Activated CD4-positive, alpha-beta T cell treated with anti-CD3 and anti-CD28 coated beads, Interleukin-2, amount 10 ng/mL, durations not matched to agents 7 days and 5 days (primary cell): ENCODE measurements around the gene CWC22. TPM values are rescaled to one million over a fixed set of nuclear protein-coding genes. Genes with fewer than 3 reads are reported as not detected.
A peak's percentile ranks its signal among the peaks of the same experiment; 100 is the strongest.
"Not testable (repeated sequence)": the region's sequence is repeated elsewhere in the genome, so short reads cannot be mapped to it uniquely, and the experiment has no call there.

Experiments used
- CTCF ChIA-PET: fragments of 350-600 bp; sonication (Branson Sonifier 250); formaldehyde crosslinking; loops from one replicate; lab custom pipeline; 2021; ENCODE audit warnings: antibody characterized with exemption; lab: Charles Lee
- POLR2A ChIA-PET: fragments of 350-600 bp; sonication (Branson Sonifier 250); formaldehyde crosslinking; loops from one replicate; lab custom pipeline; 2021; ENCODE audit warnings: antibody characterized with exemption; lab: Charles Lee
- DNase-seq: peaks from one replicate; pipeline ENCODE4 v3.0.0-alpha.2; 2020
- H3K27ac Mint-ChIP-seq: one replicate; pipeline ENCODE4 v1.8.0; 2021; ENCODE audit warnings: mild to moderate bottlenecking, moderate library complexity, mixed read lengths
- H3K27me3 Mint-ChIP-seq: one replicate; pipeline ENCODE4 v1.8.0; 2021; ENCODE audit warnings: mixed read lengths
- H3K36me3 Mint-ChIP-seq: one replicate; pipeline ENCODE4 v1.8.0; 2021; ENCODE audit warnings: low read depth, mixed read lengths
- H3K4me1 Mint-ChIP-seq: one replicate; pipeline ENCODE4 v1.8.0; 2021; ENCODE audit warnings: mixed read lengths
- H3K4me3 Mint-ChIP-seq: one replicate; pipeline ENCODE4 v1.8.0; 2021; ENCODE audit warnings: mild to moderate bottlenecking, moderate library complexity, mixed read lengths
- H3K9me3 Mint-ChIP-seq: one replicate; pipeline ENCODE4 v1.8.0; 2021; ENCODE audit warnings: mixed read lengths
- total RNA-seq, 2 experiments: library from RNA; stranded (reverse); gene quantifications; one replicate each; pipeline ENCODE4 v1.2.3, GENCODE V29; 2021

Gene CWC22
- total RNA-seq, result 10 to 100 TPM; 21.9 to 24.0 TPM

DNA sequence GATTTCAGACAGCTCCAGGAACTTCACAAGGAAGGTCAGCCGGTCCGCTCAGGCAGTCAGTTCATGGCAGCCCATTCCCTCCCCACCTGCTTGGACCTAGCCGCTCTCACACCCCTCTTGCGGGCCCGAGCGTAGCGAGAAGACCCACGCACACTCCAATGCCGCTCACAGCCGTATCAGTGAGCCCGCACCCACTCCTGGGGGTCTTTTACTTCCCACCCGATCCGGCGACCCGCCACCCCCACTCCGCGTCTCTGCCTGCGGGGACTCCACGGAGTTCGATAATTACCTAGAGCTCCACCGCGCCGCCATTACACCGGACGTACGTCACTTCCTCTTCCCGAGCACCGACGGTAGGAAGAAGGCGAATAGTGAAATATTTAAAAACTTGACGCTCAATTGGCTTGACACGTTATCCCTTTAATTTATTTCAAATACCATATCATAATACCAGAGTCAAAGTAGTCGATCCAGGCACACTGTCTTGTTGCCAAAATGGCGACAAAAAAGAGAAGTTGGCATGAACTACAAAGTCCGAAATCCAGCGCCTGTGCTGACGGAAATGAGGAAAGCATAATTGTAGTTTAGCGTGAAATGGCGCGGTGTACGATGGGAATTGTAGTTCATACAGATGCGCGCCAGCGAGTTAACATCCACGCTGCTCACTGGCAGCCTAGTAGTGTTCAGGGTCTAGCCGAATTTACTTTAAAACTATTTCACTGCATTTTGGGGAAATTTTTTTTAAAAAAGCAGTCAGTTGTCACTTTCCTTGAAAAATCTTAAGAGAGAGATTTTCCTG is at the start of gene CWC22:
TSS of gene CWC22 (minus strand) at position 517 of the 799 bp plus-strand sequence. CDS start 13,956 bp downstream, outside the sequence.
- Mint-ChIP-seq H3K9me3 (no peaks in the 10 kb centered on the region), H3K27ac (peak within 1 kb of the TSS; percentile 99), H3K36me3 (no peaks in the 10 kb centered on the region), H3K4me3 (peak within 1 kb of the TSS; percentile 85), H3K27me3 (no peaks in the 10 kb centered on the region), H3K4me1 (peaks cover 37% of the 10 kb centered on the region)
- POLR2A ChIA-PET, result no interaction called here
- peak; percentile 92 for DNase-seq
- CTCF ChIA-PET, result interaction anchor here (1.0 to 1.7 kb wide), 2 partner anchors 8 to 26 kb away, joined by 4 read pairs; no protein-coding TSS in a partner anchor

DNA sequence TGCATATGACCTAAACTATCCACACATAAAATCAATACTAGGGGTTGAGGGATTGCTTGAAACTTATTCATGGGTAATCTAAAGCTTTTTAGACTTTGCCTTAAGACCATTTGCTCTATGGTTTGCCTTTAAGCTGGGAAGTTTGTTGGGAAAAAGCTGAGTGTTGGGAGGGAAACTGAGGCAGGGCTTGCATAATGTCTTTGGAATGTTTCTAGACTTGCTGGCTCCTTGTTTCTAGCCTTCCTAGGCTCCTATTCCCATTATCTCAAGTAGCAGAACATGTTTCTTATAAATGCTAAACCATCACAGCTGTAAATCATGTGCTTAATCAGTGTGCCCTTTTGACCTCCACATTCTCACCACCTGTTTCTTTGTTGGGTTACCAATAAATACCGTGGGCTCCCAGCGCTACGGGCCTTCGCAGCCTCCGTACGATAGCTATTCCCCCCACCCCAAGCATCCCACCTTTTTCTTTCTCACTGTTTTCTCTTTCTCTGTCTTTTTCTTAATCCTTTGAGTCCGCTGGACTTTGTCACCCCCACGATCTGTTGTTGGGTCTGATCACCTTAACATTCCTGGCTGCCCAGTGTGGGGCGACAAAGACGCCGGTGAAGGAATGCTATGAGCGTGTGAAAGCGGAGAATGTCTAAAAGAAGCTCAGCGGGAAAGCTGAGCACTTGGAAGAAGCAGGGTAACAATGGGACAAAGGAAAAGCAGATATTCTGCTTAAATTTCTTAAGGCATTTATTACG is 49.4 kb upstream of the CWC22 start:
- POLR2A ChIA-PET, result no interaction called here
- Mint-ChIP-seq H3K4me3 (no peak overlapping the region), H3K4me1 (no peaks in the 10 kb centered on the region), H3K27ac (no peak overlapping the region), H3K9me3 (no peaks in the 10 kb centered on the region), H3K27me3 (no peaks in the 10 kb centered on the region), H3K36me3 (no peaks in the 10 kb centered on the region)
- DNase-seq, result no peak
- CTCF ChIA-PET, result no interaction called here

DNA sequence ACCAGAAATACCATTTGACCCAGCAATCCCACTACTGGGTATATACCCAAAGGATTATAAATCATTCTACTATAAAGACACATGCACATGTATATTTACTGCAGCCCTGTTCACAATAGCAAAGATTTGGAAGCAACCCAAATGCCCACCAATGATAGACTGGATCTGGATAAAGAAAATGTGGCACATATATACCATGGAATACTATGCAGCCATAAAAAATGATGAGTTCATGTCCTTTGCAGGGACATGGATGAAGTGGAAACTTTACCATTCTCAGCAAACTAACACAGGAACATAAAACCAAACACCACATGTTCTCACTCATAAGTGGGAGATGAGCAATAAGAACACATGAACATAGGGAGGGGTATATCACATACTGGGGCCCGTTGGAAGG is 47.5 kb upstream of the CWC22 start:
- H3K4me1 Mint-ChIP-seq, H3K36me3 Mint-ChIP-seq, POLR2A ChIA-PET, H3K4me3 Mint-ChIP-seq, H3K27ac Mint-ChIP-seq, H3K9me3 Mint-ChIP-seq, CTCF ChIA-PET, H3K27me3 Mint-ChIP-seq, DNase-seq: not testable (repeated sequence)

DNA sequence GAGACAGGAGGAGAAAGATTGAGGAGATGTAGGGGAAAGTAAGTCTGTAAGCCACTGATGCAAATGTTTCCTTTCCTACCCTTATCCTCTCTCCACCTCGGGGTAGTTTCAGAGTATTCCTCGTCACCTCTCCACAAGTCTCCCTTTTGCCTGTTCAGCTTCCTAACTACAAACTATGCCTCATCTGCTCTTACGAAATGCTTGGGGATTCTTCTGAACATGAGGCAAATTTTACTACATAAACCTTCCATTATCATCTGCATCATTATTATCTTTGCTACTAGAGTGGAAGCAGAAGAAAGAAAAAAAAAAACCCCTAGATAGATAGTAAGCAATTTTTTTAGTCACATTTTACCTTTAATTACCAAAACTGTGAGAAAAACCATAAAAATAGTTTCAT is 43.1 kb upstream of the CWC22 start:
- POLR2A ChIA-PET, result no interaction called here

DNA sequence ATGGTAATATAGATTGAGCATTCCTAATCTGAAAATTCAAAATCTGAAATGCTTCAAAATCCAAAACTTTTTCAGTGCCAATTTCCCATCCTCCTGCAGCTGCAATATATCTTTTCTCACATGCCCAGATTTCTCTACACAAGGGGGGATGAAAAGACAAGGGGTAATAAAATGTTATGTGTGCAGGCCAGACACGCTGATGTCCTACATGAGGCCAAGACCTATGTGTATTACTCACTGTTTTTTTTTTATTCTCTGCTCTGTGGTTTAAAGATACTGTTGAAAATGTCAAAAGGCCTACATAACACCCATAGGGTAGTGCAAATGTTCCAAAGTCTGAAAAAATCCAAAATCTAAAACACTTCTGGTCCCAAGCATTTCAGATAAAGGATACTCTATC is 41.2 kb upstream of the CWC22 start:
- no peak for DNase-seq
- Mint-ChIP-seq H3K27ac (no peak overlapping the region), H3K36me3 (no peaks in the 10 kb centered on the region), H3K9me3 (no peaks in the 10 kb centered on the region), H3K4me1 (no peaks in the 10 kb centered on the region), H3K4me3 (no peak overlapping the region), H3K27me3 (peaks cover 10% of the 10 kb centered on the region)
- CTCF ChIA-PET, result no interaction called here
- POLR2A ChIA-PET, result no interaction called here

More for the DNA sequence above, 43.1 kb upstream of the CWC22 start:
- Mint-ChIP-seq H3K9me3 (no peaks in the 10 kb centered on the region), H3K27me3 (peaks cover 7% of the 10 kb centered on the region), H3K36me3 (no peaks in the 10 kb centered on the region), H3K27ac (no peak overlapping the region), H3K4me3 (no peak overlapping the region), H3K4me1 (no peaks in the 10 kb centered on the region)
- CTCF ChIA-PET, result no interaction called here
- DNase-seq, result no peak

DNA sequence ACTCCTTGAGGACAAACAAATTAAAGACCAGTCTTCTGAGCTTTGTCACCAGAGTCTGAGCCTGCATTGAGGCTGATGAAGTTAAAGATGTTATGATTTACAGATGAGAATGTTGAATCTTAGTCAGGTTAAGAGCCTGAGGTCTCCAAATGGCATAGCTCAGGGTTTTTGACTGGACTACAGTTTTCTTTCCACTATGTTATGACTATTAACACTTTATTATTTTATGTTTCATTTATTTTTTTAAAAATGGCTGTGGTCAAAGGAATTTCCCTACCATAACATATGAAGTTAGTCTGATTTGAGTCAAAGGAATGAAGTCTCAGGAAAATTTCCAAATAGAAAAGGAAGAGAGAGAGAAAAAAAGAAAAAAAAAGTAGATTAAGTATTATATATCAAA is 39.7 kb upstream of the CWC22 start:
- Mint-ChIP-seq H3K4me3 (no peak overlapping the region), H3K9me3 (no peaks in the 10 kb centered on the region), H3K27ac (no peak overlapping the region), H3K36me3 (no peaks in the 10 kb centered on the region), H3K27me3 (peaks cover 14% of the 10 kb centered on the region), H3K4me1 (no peaks in the 10 kb centered on the region)
- ChIA-PET POLR2A (no interaction called here), CTCF (no interaction called here)
- no peak for DNase-seq

DNA sequence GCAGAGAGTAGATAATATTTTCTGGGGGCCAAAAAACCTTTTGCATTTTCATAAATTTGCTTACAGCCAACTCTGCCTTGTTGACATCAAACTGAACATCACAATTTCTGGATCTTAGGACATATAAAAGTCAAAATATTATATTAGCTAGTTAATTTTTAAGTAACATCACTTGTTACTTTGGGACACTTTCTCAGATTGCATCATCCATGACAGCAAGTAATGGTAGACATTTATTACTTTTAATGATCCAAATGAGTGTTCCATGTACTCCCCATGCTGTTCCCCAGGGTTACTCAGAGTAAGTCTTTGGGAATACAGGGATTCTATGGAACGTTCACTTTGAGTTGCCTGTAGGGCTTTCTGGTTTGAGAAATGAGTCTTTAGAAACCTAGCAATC is 39.1 kb upstream of the CWC22 start:
- H3K4me3 Mint-ChIP-seq, result no peak overlapping the region
- DNase-seq, result no peak
- ChIA-PET POLR2A (no interaction called here), CTCF (no interaction called here)
- peaks cover 15% of the 10 kb centered on the region for H3K27me3 Mint-ChIP-seq
- no peaks in the 10 kb centered on the region for H3K4me1 Mint-ChIP-seq
- no peaks in the 10 kb centered on the region for H3K36me3 Mint-ChIP-seq
- H3K9me3 Mint-ChIP-seq, result no peaks in the 10 kb centered on the region
- H3K27ac Mint-ChIP-seq, result no peak overlapping the region

DNA sequence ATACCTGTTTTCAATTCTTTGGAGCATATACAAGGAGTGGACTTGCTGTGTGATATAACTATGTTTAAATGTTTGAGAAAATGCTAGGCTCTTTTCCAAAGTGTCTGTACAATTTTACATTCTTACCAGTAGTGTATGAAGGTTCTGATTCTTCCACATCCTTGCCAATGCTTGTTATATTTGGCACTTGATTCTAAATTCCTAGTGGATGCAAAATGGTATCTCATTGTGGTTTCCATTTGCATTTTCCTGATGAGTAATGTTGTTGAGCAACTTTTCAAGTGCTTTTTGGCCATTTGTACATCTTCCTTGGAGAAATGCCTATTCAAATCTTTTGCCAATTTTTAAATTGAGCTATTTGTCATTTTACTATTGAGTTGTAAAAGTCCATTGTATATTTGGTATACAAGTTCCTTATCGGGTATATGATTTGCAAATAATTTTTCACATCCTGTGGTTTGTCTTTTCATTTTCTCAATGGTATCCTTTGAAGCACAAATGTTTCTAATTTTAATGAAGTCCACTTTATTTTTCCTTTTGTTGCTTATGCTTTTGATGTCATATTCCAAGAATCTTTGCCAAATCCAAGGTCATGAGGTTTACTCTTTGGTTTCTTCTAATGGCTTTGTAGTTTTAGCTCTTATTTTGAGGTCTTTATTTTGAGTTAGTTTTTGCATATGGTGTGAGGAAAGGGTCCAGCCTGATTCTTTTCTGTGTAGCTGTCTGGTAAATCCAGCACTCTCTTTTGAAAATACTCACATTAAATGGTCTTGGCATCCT is 33.2 kb upstream of the CWC22 start:
- POLR2A ChIA-PET, result no interaction called here
- CTCF ChIA-PET, result no interaction called here

DNA sequence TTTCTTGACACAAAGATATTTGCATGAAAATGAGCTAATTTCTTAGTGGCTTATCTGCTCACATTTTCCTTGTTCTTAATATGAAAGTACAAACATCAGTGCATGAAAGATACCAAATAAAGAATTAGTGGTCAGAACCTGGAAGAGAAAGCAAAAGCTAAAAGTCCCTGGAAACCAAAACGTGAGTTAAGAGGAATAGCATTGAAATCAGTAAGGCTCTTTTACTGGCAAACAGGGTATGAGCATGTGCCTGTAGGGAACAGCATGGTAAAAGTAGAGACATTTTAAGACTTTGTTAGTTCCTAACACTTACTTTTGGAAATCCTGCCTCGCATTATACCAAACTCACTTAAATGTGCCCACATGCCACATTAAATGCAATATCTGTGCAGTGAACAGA is 31.9 kb upstream of the CWC22 start:
- Mint-ChIP-seq H3K4me3 (no peak overlapping the region), H3K9me3 (no peaks in the 10 kb centered on the region), H3K4me1 (no peaks in the 10 kb centered on the region), H3K27me3 (peaks cover 25% of the 10 kb centered on the region), H3K36me3 (no peaks in the 10 kb centered on the region), H3K27ac (no peak overlapping the region)
- ChIA-PET CTCF (no interaction called here), POLR2A (no interaction called here)
- no peak for DNase-seq

More for the DNA sequence above, 33.2 kb upstream of the CWC22 start:
- no peak for DNase-seq
- Mint-ChIP-seq H3K4me1 (no peaks in the 10 kb centered on the region), H3K4me3 (no peak overlapping the region), H3K9me3 (no peaks in the 10 kb centered on the region), H3K36me3 (no peaks in the 10 kb centered on the region), H3K27me3 (peaks cover 26% of the 10 kb centered on the region), H3K27ac (no peak overlapping the region)

DNA sequence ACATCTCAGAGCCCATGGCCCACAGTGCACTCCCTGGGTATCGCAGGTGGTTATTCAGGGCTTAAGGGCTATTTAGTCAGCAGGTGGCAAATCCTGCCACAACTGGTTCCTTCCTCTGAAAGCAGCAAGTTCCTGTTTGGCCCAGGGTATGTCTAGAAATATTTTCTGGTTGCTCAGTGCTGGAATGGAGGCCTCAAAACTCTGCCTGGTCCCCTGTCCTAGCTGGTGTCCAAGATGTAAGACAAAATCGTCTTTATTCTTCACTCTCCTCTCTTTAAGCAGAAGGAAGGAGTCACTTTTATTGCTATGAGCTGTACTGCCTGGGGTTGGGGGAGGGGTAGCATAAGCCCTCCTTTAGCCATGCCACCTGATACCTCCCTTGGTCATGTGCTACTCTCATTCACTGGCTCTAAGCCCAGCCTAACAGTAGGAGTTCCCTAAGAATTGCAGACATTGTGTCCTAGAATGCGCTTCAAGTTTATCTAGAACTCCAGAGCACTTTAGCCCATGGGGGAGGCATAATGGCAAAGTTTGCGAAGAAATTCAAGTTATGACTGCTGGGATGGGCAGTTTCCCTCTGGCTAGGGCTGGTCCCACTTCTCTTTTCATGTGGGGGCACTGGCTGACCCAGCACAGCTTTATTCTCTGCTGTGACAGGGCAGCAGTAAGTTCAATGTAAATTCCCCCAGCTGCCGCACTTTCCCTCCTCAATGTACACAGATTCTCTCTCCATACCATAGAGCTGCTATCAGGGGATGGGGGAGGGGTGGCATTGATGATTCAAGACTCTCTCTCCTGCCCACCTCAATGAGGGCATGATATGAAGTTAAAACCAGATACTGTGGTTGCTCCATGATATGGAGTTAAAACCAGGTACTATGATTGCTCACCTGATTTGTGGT is 27.1 kb upstream of the CWC22 start:
- Mint-ChIP-seq H3K27ac (no peak overlapping the region), H3K36me3 (no peaks in the 10 kb centered on the region), H3K27me3 (peaks cover 21% of the 10 kb centered on the region), H3K9me3 (no peaks in the 10 kb centered on the region), H3K4me1 (no peaks in the 10 kb centered on the region), H3K4me3 (no peak overlapping the region)
- ChIA-PET POLR2A (no interaction called here), CTCF (no interaction called here)
- no peak for DNase-seq

DNA sequence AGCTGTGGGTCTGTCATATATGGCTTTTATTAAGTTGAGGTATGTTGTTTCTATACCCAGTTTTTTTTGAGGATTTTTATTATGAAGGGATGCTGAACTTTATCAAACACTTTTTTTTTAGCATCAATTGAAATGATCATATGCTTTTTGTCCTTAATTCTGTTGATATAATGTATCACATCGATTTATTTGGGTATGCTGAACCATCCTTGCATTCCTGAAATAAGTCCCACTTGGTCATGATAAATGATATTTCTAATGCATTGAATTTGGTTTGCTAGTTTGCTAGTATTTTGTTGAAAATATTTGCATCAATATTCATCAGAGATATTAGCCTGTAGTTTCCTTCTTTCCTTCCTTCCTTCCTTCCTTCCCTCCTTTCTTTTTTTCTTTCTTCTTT is 22.5 kb upstream of the CWC22 start:
- no peaks in the 10 kb centered on the region for H3K36me3 Mint-ChIP-seq
- ChIA-PET POLR2A (no interaction called here), CTCF (no interaction called here)
- H3K4me3 Mint-ChIP-seq, result no peak overlapping the region
- H3K9me3 Mint-ChIP-seq, result no peaks in the 10 kb centered on the region
- H3K27me3 Mint-ChIP-seq, result peaks cover 12% of the 10 kb centered on the region
- no peak for DNase-seq
- H3K27ac Mint-ChIP-seq, result no peak overlapping the region
- no peaks in the 10 kb centered on the region for H3K4me1 Mint-ChIP-seq

DNA sequence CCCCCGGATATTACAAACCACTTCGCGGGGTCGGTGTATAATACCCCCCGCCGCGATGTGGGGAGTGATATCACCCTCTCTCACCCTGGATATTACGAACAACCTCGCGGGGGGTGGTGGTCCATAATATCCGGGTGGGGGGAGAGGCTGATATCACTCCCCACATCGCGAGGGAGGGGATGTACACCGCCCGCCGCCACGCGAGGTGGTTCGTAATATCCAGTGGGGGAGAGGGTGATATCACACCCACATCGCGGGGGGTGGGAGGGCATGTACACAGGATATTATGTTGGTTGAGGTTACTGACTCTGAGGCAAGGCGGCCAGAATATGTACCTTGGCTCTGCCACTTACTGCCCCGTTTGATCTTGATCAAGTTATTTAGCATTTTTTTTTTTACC is 14.8 kb upstream of the CWC22 start:
- peaks cover 14% of the 10 kb centered on the region for H3K27me3 Mint-ChIP-seq
- CTCF ChIA-PET, result no interaction called here

More for the DNA sequence above, 14.8 kb upstream of the CWC22 start:
- no peaks in the 10 kb centered on the region for H3K4me1 Mint-ChIP-seq
- H3K36me3 Mint-ChIP-seq, result no peaks in the 10 kb centered on the region
- POLR2A ChIA-PET, result no interaction called here
- no peak overlapping the region for H3K4me3 Mint-ChIP-seq
- H3K9me3 Mint-ChIP-seq, result no peaks in the 10 kb centered on the region
- no peak overlapping the region for H3K27ac Mint-ChIP-seq
- no peak for DNase-seq
